ENCODE measurements around the gene GTF3C5.
A peak's percentile ranks its signal among the peaks of the same experiment; 100 is the strongest.
"Not testable (repeated sequence)": the region's sequence is repeated elsewhere in the genome, so short reads cannot be mapped to it uniquely, and the experiment has no call there.

GTF3C5 gene

DNA sequence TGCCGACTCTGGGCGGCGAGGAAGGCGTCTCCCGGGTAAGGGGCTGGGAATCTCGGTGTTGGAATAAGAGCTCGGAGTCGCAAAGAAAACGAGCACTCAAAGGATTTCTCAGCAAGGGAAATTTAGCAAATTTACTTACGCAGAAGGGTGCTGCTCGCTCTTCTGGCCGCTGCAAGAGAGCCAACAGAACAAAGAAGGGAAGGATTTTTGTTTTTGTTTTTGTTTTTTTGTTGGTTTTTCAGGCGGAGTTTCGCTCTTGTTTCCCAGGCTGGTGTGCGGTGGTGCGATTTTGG is 279 bp downstream of the GTF3C5 start:
- no peak for TF ChIP-seq POLR2A (IDR thresholded peaks at IDR 0.05; ENCODE audit: extremely low read depth, insufficient read length)
- no peak for TF ChIP-seq MYC (IDR thresholded peaks at IDR 0.05; ENCODE audit: low read depth, low read length)
- TF ChIP-seq, protein P1, sequence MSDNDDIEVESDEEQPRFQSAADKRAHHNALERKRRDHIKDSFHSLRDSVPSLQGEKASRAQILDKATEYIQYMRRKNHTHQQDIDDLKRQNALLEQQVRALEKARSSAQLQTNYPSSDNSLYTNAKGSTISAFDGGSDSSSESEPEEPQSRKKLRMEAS (IDR thresholded peaks at IDR 0.05; ENCODE audit: low read depth, low read length): no peak
- TF ChIP-seq, protein P2, sequence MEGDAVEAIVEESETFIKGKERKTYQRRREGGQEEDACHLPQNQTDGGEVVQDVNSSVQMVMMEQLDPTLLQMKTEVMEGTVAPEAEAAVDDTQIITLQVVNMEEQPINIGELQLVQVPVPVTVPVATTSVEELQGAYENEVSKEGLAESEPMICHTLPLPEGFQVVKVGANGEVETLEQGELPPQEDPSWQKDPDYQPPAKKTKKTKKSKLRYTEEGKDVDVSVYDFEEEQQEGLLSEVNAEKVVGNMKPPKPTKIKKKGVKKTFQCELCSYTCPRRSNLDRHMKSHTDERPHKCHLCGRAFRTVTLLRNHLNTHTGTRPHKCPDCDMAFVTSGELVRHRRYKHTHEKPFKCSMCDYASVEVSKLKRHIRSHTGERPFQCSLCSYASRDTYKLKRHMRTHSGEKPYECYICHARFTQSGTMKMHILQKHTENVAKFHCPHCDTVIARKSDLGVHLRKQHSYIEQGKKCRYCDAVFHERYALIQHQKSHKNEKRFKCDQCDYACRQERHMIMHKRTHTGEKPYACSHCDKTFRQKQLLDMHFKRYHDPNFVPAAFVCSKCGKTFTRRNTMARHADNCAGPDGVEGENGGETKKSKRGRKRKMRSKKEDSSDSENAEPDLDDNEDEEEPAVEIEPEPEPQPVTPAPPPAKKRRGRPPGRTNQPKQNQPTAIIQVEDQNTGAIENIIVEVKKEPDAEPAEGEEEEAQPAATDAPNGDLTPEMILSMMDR (IDR thresholded peaks at IDR 0.05; ENCODE audit: low read depth, low read length): no peak
- no peak for DNase-seq (ENCODE audit: low read depth)
- peak overlapping the region; percentile 99 for H3K4me3 ChIP-seq (ENCODE audit: low read depth, low read length)

DNA sequence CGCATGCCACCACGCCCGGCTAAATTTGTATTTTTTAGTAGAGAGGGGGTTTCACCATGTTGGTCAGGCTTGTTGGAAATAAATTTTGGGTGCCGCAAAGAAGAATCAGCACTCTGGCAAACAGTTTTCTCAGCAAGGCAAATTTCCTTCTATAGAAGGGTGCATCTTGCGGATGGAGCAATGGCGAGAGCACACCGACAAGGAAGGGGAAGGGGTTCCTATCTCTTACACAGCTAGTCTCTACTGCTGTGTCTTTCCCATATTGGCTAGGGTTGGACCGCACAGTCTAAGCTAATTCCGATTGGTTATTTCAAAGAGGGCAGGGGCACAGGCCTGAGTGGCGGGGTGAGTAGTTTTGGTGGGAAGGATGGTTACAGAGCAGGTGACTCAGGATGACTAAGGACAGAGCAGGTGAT is 707 bp downstream of the GTF3C5 start:
- no peak for DNase-seq (ENCODE audit: low read depth)
- peak overlapping the region; percentile 99 for H3K4me3 ChIP-seq (ENCODE audit: low read depth, low read length)
- TF ChIP-seq POLR2A (IDR thresholded peaks at IDR 0.05; ENCODE audit: extremely low read depth, insufficient read length): no peak

DNA sequence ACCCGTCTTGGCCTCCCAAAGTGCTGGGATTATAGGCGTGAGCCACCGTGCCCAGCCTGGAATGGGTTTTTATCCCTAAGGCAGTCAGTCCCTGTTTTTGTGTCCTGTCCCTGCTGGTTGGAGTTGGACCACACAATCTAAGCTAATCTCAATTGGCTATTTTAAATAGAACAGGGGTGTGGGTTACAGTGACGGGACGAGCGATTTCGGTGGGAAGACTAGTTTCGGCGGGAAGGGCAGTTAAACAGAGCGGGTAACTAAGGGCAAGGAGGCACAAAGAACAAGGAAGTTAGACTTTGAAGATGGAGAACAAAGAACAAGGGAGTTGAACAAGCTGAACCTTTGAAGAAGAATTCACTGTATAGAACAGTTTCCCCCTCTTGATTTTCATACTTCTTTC is 1.4 kb downstream of the GTF3C5 start:
- no peak for DNase-seq (ENCODE audit: low read depth)
- H3K4me3 ChIP-seq (ENCODE audit: low read depth, low read length): peak overlapping the region; percentile 99
- TF ChIP-seq, protein P1 (IDR thresholded peaks at IDR 0.05; ENCODE audit: low read depth, low read length): no peak
- TF ChIP-seq, protein P2 (IDR thresholded peaks at IDR 0.05; ENCODE audit: low read depth, low read length): no peak
- TF ChIP-seq MYC (IDR thresholded peaks at IDR 0.05; ENCODE audit: low read depth, low read length) (no peak), POLR2A (IDR thresholded peaks at IDR 0.05; ENCODE audit: extremely low read depth, insufficient read length) (no peak)

DNA sequence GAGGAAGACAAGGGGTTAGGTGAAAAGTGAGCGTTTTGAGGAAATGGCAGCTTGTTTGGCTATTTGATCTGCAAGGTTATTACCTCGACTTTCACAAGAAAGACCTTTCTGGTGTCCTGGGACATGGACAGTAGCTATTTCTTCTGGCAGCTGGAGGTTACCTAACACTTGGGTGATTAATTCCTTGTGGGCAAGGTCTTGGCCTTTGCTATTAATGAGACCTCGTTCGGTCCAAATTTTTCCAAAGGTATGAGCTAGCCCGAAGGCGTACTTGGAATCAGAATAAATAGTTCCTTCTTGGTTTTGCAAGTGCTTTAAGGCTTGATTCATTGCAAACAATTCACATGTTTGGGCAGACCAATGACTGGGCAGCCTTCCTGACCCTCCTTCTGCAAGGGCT is 4.9 kb downstream of the GTF3C5 start:
- TF ChIP-seq, protein P1 (IDR thresholded peaks at IDR 0.05; ENCODE audit: low read depth, low read length): no peak
- TF ChIP-seq POLR2A (IDR thresholded peaks at IDR 0.05; ENCODE audit: extremely low read depth, insufficient read length): no peak
- TF ChIP-seq MYC (IDR thresholded peaks at IDR 0.05; ENCODE audit: low read depth, low read length): no peak
- TF ChIP-seq, protein P2 (IDR thresholded peaks at IDR 0.05; ENCODE audit: low read depth, low read length): no peak
- DNase-seq (ENCODE audit: low read depth): no peak
- H3K4me3 ChIP-seq (ENCODE audit: low read depth, low read length): no peak overlapping the region

DNA sequence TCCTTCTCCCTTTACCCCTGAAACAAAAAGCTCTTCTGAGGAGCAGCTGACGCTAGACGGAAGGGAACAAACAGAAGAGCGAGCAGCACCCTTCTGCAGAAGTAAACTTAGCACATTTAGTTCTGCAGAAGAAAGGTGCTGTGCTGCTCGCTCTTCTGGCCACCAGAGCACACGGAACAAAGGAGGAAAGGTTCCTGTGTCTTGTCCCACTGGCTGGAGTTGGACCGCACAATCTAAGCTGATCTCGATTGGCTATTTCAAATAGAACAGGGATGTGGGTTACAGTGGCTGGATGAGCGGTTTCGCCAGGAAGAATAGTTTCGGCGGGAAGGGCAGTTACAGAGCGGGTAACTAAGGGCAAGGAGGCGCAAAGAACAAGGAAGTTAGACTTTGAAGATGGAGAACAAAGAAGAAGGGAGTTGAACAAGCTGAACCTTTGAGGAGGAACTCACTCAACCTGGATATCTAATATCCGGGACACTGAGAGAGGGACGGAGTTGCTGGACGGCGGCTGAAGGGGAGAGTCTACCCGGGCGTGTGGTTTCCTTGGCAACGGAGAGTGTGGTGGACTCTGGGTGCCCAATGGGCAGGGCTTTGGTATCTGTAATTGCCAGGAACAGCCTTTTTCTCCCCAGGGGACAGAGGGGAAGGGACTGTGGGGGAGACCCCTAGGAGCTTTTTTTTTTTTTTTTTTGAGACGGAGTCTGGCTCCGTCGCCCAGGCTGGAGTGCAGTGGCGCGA is 7.1 kb downstream of the GTF3C5 start:
- DNase-seq (ENCODE audit: low read depth): no peak
- no peak for TF ChIP-seq MYC (IDR thresholded peaks at IDR 0.05; ENCODE audit: low read depth, low read length)
- TF ChIP-seq, protein P1 (IDR thresholded peaks at IDR 0.05; ENCODE audit: low read depth, low read length): no peak
- no peak for TF ChIP-seq POLR2A (IDR thresholded peaks at IDR 0.05; ENCODE audit: extremely low read depth, insufficient read length)
- TF ChIP-seq, protein P2 (IDR thresholded peaks at IDR 0.05; ENCODE audit: low read depth, low read length): no peak
- no peak overlapping the region for H3K4me3 ChIP-seq (ENCODE audit: low read depth, low read length)

DNA sequence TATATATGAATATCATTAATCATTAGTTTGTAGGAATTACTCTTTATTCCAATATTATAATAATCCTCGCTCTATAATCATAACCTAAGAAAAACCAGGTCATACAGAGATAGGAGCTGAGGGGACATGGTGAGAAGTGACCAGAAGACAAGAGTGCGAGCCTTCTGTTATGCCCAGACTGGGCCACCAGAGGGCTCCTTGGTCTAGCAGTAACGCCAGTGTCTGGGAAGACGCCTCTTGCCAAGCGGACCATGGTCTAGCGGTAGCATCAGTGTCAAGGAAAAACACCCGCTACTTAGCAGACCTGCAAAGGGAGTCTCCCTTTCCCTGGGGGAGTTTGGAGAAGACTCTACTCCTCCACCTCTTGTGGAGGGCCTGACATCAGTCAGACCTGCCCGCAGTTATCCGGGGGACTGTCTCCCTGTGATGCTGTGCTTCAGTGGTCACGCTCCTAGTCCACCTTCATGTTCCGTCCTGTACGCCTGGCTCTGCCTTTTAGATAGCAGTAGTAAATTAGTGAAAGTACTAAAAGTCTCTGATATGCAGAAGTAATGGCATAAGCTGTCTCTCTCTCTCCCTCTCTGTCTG is 10.2 kb downstream of the GTF3C5 start:
- TF ChIP-seq, protein P2 (IDR thresholded peaks at IDR 0.05; ENCODE audit: low read depth, low read length): peak; percentile 56
- H3K4me3 ChIP-seq (ENCODE audit: low read depth, low read length): not testable (repeated sequence)
- DNase-seq (ENCODE audit: low read depth): peak; percentile 51
